ENCODE data around the gene URI1. TPM values are rescaled to one million over a fixed set of nuclear protein-coding genes. Genes with fewer than 3 reads are reported as not detected.

URI1 gene
- total RNA-seq, 2 experiments from 2014 or later, result 65.9 to 69.8 TPM

- Mint-ChIP-seq H3K4me1 (ENCODE audit: low read depth) (peaks cover 2% of the 10 kb centered on the region), H3K27me3 (ENCODE audit: low read depth) (no peaks in the 10 kb centered on the region), H3K36me3 (ENCODE audit: low read depth) (peaks cover 32% of the 10 kb centered on the region), H3K27ac (no peak overlapping the region), H3K9me3 (no peaks in the 10 kb centered on the region), H3K4me3 (no peak overlapping the region)
- intact Hi-C loops (cut with micrococcal nuclease), result no loop called here
- CTCF ChIA-PET, result no interaction called here
- no peak for DNase-seq
Measured at GRCh38 chr19:30014770-30015169, 72.7 kb downstream of the URI1 start.

GRCh38 chr19:30017172-30017571, 75.1 kb downstream of the URI1 start:
- H3K4me1 Mint-ChIP-seq (ENCODE audit: low read depth), result peaks cover 2% of the 10 kb centered on the region
- peaks cover 44% of the 10 kb centered on the region for H3K36me3 Mint-ChIP-seq (ENCODE audit: low read depth)
- no peak for DNase-seq
- H3K27me3 Mint-ChIP-seq (ENCODE audit: low read depth), result no peaks in the 10 kb centered on the region
- H3K27ac Mint-ChIP-seq, result no peak overlapping the region
- CTCF ChIA-PET, result no interaction called here
- H3K4me3 Mint-ChIP-seq, result no peak overlapping the region
- intact Hi-C loops (cut with micrococcal nuclease), result no loop called here
- no peaks in the 10 kb centered on the region for H3K9me3 Mint-ChIP-seq

GRCh38 chr19:30020189-30020588, 78.2 kb downstream of the URI1 start:
- CTCF ChIA-PET, result interaction anchor here (0.6 kb wide), 1 partner anchor 19 kb away, joined by 3 read pairs; no protein-coding TSS in a partner anchor
- DNase-seq, result no peak
- H3K4me1 Mint-ChIP-seq (ENCODE audit: low read depth), result no peaks in the 10 kb centered on the region
- intact Hi-C loops (cut with micrococcal nuclease), result no loop called here
- H3K27ac Mint-ChIP-seq, result no peak overlapping the region
- peaks cover 38% of the 10 kb centered on the region for H3K36me3 Mint-ChIP-seq (ENCODE audit: low read depth)
- no peaks in the 10 kb centered on the region for H3K27me3 Mint-ChIP-seq (ENCODE audit: low read depth)
- H3K4me3 Mint-ChIP-seq, result no peak overlapping the region
- no peaks in the 10 kb centered on the region for H3K9me3 Mint-ChIP-seq

- Mint-ChIP-seq H3K4me1 (ENCODE audit: low read depth) (peaks cover 2% of the 10 kb centered on the region), H3K9me3 (no peaks in the 10 kb centered on the region), H3K27ac (no peak overlapping the region), H3K36me3 (ENCODE audit: low read depth) (peaks cover 37% of the 10 kb centered on the region), H3K4me3 (no peak overlapping the region), H3K27me3 (ENCODE audit: low read depth) (no peaks in the 10 kb centered on the region)
- intact Hi-C loops (cut with micrococcal nuclease), result no loop called here
- CTCF ChIA-PET, result no interaction called here
- DNase-seq, result no peak
Measured at GRCh38 chr19:30022659-30023058, 80.6 kb downstream of the URI1 start.

GRCh38 chr19:30023330-30023729, 81.3 kb downstream of the URI1 start:
- Mint-ChIP-seq H3K27ac (no peak overlapping the region), H3K36me3 (ENCODE audit: low read depth) (peaks cover 38% of the 10 kb centered on the region), H3K4me1 (ENCODE audit: low read depth) (peaks cover 5% of the 10 kb centered on the region), H3K4me3 (no peak overlapping the region), H3K27me3 (ENCODE audit: low read depth) (no peaks in the 10 kb centered on the region), H3K9me3 (no peaks in the 10 kb centered on the region)
- CTCF ChIA-PET, result no interaction called here
- intact Hi-C loops (cut with micrococcal nuclease), result no loop called here
- no peak for DNase-seq

- intact Hi-C loops (cut with micrococcal nuclease), result no loop called here
- no peak overlapping the region for H3K27ac Mint-ChIP-seq
- H3K4me3 Mint-ChIP-seq, result no peak overlapping the region
- DNase-seq, result no peak
- H3K27me3 Mint-ChIP-seq (ENCODE audit: low read depth), result no peaks in the 10 kb centered on the region
- H3K9me3 Mint-ChIP-seq, result no peaks in the 10 kb centered on the region
- CTCF ChIA-PET, result no interaction called here
- H3K4me1 Mint-ChIP-seq (ENCODE audit: low read depth), result peaks cover 8% of the 10 kb centered on the region
- peaks cover 39% of the 10 kb centered on the region for H3K36me3 Mint-ChIP-seq (ENCODE audit: low read depth)
Measured at GRCh38 chr19:30024091-30024490, 82.1 kb downstream of the URI1 start.

- no peak for DNase-seq
- no peak overlapping the region for H3K27ac Mint-ChIP-seq
- intact Hi-C loops (cut with micrococcal nuclease), result no loop called here
- H3K9me3 Mint-ChIP-seq, result peaks cover 2% of the 10 kb centered on the region
- CTCF ChIA-PET, result no interaction called here
- H3K4me3 Mint-ChIP-seq, result no peak overlapping the region
- peaks cover 51% of the 10 kb centered on the region for H3K36me3 Mint-ChIP-seq (ENCODE audit: low read depth)
- H3K4me1 Mint-ChIP-seq (ENCODE audit: low read depth), result peaks cover 21% of the 10 kb centered on the region
- no peaks in the 10 kb centered on the region for H3K27me3 Mint-ChIP-seq (ENCODE audit: low read depth)
Measured at GRCh38 chr19:30026933-30027332, 84.9 kb downstream of the URI1 start.

GRCh38 chr19:30028118-30028991, 86.3 kb downstream of the URI1 start:
- no peak for DNase-seq
- Mint-ChIP-seq H3K4me3 (no peak overlapping the region), H3K4me1 (ENCODE audit: low read depth) (peaks cover 21% of the 10 kb centered on the region), H3K27ac (no peak overlapping the region), H3K36me3 (ENCODE audit: low read depth) (peaks cover 59% of the 10 kb centered on the region), H3K27me3 (ENCODE audit: low read depth) (no peaks in the 10 kb centered on the region), H3K9me3 (peaks cover 8% of the 10 kb centered on the region)
- CTCF ChIA-PET, result interaction anchor here (0.7 to 1.3 kb wide), 3 partner anchors 9 to 1711 kb away, joined by 3 to 6 read pairs (median 3); no protein-coding TSS in a partner anchor
- intact Hi-C loops (cut with micrococcal nuclease), result no loop called here

- no peak overlapping the region for H3K27ac Mint-ChIP-seq
Measured at GRCh38 chr19:30028992-30029343, 86.9 kb downstream of the URI1 start.

GRCh38 chr19:30029721-30030510, 87.9 kb downstream of the URI1 start:
- Mint-ChIP-seq H3K27ac (no peak overlapping the region), H3K4me3 (no peak overlapping the region), H3K36me3 (ENCODE audit: low read depth) (peaks cover 69% of the 10 kb centered on the region), H3K27me3 (ENCODE audit: low read depth) (no peaks in the 10 kb centered on the region), H3K4me1 (ENCODE audit: low read depth) (peaks cover 21% of the 10 kb centered on the region), H3K9me3 (peaks cover 18% of the 10 kb centered on the region)
- DNase-seq, result no peak
- CTCF ChIA-PET, result interaction anchor here (0.8 to 1.1 kb wide), 3 partner anchors 16 to 271 kb away, joined by 3 to 5 read pairs (median 3); no protein-coding TSS in a partner anchor
- intact Hi-C loops (cut with micrococcal nuclease), result no loop called here

More at GRCh38 chr19:30028992-30029343, 86.9 kb downstream of the URI1 start:
- CTCF ChIA-PET, result interaction anchor here (0.8 to 1.3 kb wide), 2 partner anchors 10 to 17 kb away, joined by 5 to 6 read pairs; no protein-coding TSS in a partner anchor
- Mint-ChIP-seq H3K4me1 (ENCODE audit: low read depth) (peaks cover 21% of the 10 kb centered on the region), H3K9me3 (peaks cover 9% of the 10 kb centered on the region), H3K36me3 (ENCODE audit: low read depth) (peaks cover 59% of the 10 kb centered on the region), H3K27me3 (ENCODE audit: low read depth) (no peaks in the 10 kb centered on the region), H3K4me3 (no peak overlapping the region)
- no peak for DNase-seq
- intact Hi-C loops (cut with micrococcal nuclease), result no loop called here

- Mint-ChIP-seq H3K27me3 (ENCODE audit: low read depth) (no peaks in the 10 kb centered on the region), H3K36me3 (ENCODE audit: low read depth) (peaks cover 91% of the 10 kb centered on the region), H3K9me3 (peaks cover 36% of the 10 kb centered on the region), H3K4me3 (no peak overlapping the region), H3K4me1 (ENCODE audit: low read depth) (peaks cover 11% of the 10 kb centered on the region), H3K27ac (no peak overlapping the region)
- intact Hi-C loops (cut with micrococcal nuclease), result no loop called here
- CTCF ChIA-PET, result no interaction called here
- no peak for DNase-seq
Measured at GRCh38 chr19:30034321-30034720, 92.3 kb downstream of the URI1 start.

GRCh38 chr19:30036154-30037129, 94.4 kb downstream of the URI1 start:
- DNase-seq, result no peak
- Mint-ChIP-seq H3K36me3 (ENCODE audit: low read depth) (peaks cover 75% of the 10 kb centered on the region), H3K27ac (no peak overlapping the region), H3K4me1 (ENCODE audit: low read depth) (no peaks in the 10 kb centered on the region), H3K9me3 (peaks cover 38% of the 10 kb centered on the region), H3K27me3 (ENCODE audit: low read depth) (no peaks in the 10 kb centered on the region), H3K4me3 (no peak overlapping the region)
- CTCF ChIA-PET, result no interaction called here
- intact Hi-C loops (cut with micrococcal nuclease), result no loop called here

Measured in activated naive CD4-positive, alpha-beta T cell treated with anti-CD3 and anti-CD28 coated beads for 36 hours (primary cell).